NCI-H226 (cell line): ENCODE data around the gene LHPP.

Experiments used
- DNase-seq: peaks from one replicate; pipeline ENCODE4 v3.0.0-alpha.2; 2015

LHPP gene

GRCh38 chr10:124522933-124523871 is 61.6 kb downstream of the LHPP start:
- no peak for DNase-seq

- DNase-seq: no peak
Observed at GRCh38 chr10:124523901-124524300, 62.3 kb downstream of the LHPP start.

GRCh38 chr10:124524991-124525653 is 63.5 kb downstream of the LHPP start:
- DNase-seq: no peak

- DNase-seq: no peak
Observed at GRCh38 chr10:124525751-124526600, 64.4 kb downstream of the LHPP start.

DNA sequence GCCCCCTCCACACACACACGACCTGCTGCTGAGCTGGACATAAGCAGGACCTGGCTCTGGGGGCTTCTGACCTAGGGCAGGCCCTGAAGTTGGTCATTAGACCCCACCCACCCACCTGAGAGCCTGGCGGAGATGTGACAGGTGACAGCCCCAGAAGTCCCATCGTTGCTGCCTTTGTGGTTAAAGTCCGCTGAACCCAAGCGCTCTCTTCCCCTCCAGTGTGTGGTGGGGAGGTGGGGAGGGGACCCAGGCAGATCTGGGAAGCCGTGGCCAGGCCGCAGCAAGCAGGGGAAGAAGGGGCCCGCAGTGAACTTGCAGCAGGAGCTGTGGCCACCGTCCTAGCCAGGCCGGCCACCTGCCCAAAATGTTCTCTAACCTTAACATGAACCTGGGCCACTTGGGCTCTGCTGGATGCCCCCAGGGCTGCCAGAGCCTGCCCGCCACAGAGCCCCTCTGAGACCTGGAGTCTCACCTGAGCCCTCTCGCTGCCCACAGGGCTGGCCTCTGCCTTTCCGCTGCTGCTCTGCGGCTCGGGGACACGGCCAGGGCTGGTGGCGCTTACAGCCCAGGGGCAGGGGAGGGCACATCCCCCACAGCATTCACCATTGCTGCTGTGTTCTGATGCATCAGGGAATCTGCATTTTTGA is 65.1 kb downstream of the LHPP start:
- no peak for DNase-seq

DNA sequence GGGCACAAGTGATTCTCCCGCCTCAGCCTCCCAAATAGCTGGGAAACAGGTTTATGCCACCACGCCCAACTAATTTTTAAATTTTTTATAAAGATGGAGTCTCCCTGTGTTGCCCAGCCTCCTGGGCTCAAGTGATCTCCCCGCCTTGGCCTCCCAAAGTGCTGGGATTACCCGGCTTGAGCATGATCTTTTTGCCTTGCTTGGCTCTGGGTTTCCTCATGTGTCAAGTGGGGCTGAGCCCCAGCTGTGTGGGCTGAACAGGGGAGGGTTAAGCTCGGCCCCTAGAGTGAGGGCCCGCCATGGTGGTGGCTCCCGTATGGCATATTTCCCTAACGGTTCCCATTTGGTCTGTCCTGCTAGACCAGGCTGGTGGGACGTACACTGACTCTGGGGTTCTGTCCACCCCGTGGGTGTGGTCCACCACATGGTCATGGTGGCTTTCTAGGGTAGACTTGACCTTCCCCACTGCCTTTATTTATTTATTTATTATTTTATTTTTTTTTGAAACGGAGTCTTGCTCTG is 66.3 kb downstream of the LHPP start:
- DNase-seq: no peak

GRCh38 chr10:124529661-124530214 is 68.1 kb downstream of the LHPP start:
- no peak for DNase-seq

DNA sequence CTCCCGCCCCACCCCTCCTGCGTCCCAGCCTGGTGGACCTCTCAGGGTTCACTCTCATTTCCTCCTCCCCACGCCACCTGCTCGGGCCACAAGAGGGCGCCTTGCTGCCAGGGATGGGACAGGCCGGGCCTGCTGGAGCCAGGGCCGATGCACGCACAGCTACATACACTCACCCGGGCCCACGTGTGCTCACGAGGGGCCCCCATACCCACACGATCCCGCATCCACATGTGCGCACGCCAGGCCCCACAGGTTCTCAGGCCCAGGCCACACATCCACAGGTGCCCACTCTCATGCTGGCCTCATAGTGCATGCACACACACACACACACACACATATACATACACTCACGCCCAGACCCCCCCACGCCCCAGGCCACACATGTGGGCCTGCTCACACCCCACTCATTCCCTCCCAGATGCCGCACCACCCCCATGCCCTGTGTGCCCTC is 68.6 kb downstream of the LHPP start:
- peak; percentile 59 for DNase-seq

DNA sequence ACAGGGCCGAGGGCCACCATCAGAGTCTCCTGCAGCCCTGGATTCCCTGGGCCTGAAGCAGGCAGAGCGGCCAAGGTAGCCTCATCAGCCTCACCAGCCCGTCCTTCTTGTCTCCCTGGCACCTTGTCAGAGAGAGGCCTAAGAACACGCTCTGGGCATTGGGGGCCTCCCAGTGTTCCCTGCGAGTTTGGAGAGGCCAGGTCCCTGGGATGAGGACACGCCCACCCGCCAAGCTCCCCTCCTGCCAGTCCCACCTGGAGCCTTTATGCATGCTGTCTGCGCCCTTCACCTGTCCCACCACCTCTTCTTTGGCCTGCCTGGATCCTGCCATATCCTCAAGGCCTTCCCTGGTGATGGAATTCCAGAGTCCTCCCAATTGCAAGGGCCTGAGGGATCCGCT is 69.2 kb downstream of the LHPP start:
- DNase-seq: no peak

DNA sequence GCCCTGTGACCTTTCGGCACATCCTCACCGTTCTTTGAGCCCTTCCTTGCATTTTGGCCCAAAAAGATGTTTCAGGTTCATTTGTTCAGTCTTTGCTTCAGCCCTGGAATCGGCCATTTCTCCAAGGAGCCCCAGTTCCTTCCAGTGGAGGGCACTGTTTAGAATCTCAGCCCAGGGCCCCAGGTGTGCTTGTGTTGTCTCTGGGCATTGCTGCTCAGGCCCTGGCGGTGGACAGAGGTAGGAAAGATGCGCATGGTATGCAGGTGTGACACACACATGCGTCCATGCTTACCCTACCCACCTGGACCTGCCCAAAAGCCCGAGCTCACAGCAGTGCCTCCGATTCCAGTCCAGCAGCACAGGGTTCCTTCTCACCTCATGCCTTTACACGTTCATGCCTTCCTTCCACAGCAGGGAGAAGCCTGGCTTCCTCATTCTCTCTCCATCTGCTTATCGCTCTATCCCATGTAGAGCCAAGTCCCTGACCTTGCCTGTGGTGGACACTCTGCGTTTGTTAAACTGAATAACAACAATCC is 70.6 kb downstream of the LHPP start:
- no peak for DNase-seq

DNA sequence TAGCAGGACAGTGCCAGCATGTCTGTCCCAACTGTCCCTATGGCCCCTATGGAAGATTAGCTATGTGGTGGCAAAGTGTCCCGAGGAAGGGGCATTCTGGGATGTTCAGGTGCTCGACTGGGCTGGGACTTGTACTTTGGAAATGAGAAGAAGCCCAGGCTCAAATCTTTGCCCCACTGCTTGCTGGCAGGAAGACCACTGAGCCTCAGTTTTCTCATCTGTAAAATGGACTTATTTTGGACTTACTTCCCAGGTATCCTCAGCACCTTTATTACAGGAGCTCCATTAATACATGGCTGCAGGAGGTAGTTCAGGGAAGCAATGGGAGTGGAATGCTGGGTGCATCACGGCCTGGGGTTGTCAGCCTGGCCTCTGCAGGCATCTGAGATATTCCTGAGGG is 71.2 kb downstream of the LHPP start:
- DNase-seq: no peak

- DNase-seq: no peak
Observed at GRCh38 chr10:124533266-124533665, 71.6 kb downstream of the LHPP start.

GRCh38 chr10:124534231-124534798 is 72.7 kb downstream of the LHPP start:
- DNase-seq: no peak

DNA sequence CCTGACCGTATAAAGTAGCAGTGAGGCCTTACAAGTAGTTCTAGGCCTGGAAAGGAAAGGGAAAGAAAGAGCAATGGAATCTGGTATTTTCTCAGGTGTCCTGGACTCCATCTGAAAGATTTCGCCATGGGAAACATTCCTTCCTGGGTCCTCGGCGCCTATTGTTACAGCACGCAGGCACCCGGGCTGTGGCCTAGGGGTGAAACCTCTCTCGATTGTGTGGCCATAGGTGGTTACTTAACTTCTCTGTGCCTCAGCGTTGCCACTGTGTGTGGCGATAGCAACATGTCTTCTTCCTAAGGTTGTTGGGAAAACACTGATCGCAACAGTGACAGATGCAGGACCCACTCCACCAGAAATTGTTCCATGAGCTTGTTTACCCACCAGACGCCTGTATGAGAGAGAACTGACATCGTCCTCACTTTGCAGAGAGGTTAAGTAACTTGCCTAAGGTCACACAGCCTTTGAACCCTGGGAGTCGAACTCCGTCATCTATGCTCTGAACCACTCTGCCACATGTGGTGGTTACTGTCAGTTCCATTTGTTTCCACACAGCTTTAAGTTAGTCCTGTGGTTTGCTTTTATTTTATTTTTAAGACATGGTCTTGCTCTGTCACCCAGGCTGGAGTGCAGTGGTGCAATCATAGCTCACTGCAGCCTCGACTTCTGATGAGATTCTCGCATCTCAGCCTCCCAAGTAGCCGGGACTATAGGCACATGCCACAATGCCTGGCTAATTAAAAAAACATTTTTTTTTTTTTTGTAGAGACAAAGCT is 73.4 kb downstream of the LHPP start:
- DNase-seq: no peak

GRCh38 chr10:124535731-124536495 is 74.3 kb downstream of the LHPP start:
- no peak for DNase-seq

DNA sequence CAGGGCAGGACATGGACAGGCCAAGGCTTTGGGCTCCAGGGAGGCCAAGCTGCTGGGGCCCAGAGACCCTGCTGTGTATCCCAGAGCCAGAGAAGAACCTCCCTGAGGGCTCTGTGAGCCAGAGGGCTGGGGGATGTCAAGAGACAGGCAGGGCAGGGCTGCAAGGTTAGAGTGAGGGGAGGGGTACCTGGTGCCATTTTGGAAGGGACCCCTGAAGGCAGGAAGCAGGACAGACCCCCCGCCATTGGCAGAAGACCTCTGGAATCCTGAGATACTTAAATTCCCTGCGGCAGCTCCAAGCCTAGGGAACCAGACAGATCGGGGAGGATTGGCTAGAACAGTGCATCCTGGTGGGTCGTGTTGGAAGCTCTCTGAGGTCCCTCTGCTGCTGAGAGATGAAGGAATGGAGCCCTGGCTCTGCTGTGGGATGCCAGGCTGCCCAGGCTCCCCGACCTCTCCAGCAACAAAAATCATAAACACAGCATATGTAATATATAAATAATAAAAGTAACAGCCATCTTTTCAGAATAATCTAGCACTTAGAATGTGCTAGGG is 75.0 kb downstream of the LHPP start:
- no peak for DNase-seq

- no peak for DNase-seq
Observed at GRCh38 chr10:124537166-124537725, 75.6 kb downstream of the LHPP start.

- DNase-seq: no peak
Observed at GRCh38 chr10:124537891-124538290, 76.3 kb downstream of the LHPP start.

DNA sequence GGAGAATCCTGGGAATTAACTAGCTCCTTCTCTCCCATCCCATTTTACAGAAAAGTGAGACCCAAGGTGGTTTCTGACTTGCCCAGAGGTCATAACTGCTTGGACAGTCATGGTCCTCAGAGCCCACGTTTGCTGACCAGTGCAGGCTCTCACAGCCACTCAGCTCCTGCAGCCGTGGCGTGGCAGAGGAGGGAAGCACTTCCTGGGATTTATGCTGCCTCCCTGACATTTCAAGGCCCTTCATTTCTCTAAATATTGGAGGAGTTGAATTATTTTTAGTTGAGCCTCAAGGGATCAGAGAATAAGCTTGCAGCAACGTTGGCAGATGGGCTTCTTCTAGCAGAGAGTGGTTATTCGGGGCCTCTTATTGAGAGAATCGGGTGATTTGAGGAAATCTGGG is 77.1 kb downstream of the LHPP start:
- DNase-seq: no peak
